HepG2 (cell line): ENCODE results near the gene GLG1. TPM values are rescaled to one million over a fixed set of nuclear protein-coding genes. Genes with fewer than 3 reads are reported as not detected.
A peak's percentile ranks its signal among the peaks of the same experiment; 100 is the strongest.

Source experiments
- DZIP1 ChIP-seq: sonication (generic); formaldehyde crosslinking; IDR thresholded peaks from 2 replicates; pipeline ENCODE4 v1.5.0; 2020; ENCODE audit warnings: mild to moderate bottlenecking, missing genetic modification reagents
- EEA1 ChIP-seq: sonication (generic); formaldehyde crosslinking; IDR thresholded peaks from 2 replicates; pipeline ENCODE4 v1.5.1; 2020; ENCODE audit warnings: mild to moderate bottlenecking, missing genetic modification reagents, borderline replicate concordance
- FOXJ3 ChIP-seq: sonication (generic); formaldehyde crosslinking; IDR thresholded peaks from 2 replicates; pipeline ENCODE4 v1.4.0; 2020; ENCODE audit warnings: missing genetic modification reagents, mild to moderate bottlenecking, borderline replicate concordance
- GLI4 ChIP-seq: sonication (generic); formaldehyde crosslinking; IDR thresholded peaks from 2 replicates; pipeline ENCODE4 v1.5.1; 2020; ENCODE audit warnings: missing genetic modification reagents, mild to moderate bottlenecking, moderate library complexity, borderline replicate concordance
- IRF9 ChIP-seq: sonication (generic); formaldehyde crosslinking; IDR thresholded peaks from 2 replicates; pipeline ENCODE4 v1.8.0; 2022; ENCODE audit warnings: missing genetic modification reagents, mild to moderate bottlenecking, borderline replicate concordance
- MED8 ChIP-seq: sonication (generic); formaldehyde crosslinking; IDR thresholded peaks from 2 replicates; pipeline ENCODE4 v1.8.1; 2023; ENCODE audit warnings: mild to moderate bottlenecking, missing genetic modification reagents; ENCODE audit not compliant: insufficient replicate concordance
- MTERF4 ChIP-seq: sonication (generic); formaldehyde crosslinking; IDR thresholded peaks from 2 replicates; pipeline ENCODE4 v1.8.0; 2023; ENCODE audit warnings: mild to moderate bottlenecking, missing genetic modification reagents
- MYNN ChIP-seq: sonication (generic); formaldehyde crosslinking; IDR thresholded peaks from 2 replicates; pipeline ENCODE4 v1.4.0; 2020; ENCODE audit warnings: mild to moderate bottlenecking, low read depth, missing genetic modification reagents
- NFATC3 ChIP-seq: sonication (generic); formaldehyde crosslinking; IDR thresholded peaks from 2 replicates; pipeline ENCODE4 v1.5.1; 2020; ENCODE audit warnings: mild to moderate bottlenecking, missing genetic modification reagents
- PLRG1 ChIP-seq: fragments of 450-650 bp; conservative IDR thresholded peaks from 2 replicates; pipeline ENCODE4 v1.6.1; 2016
- SP140L ChIP-seq: sonication (generic); formaldehyde crosslinking; IDR thresholded peaks from 2 replicates; pipeline ENCODE4 v1.4.0; 2020; ENCODE audit warnings: missing genetic modification reagents, borderline replicate concordance
- ZHX1 ChIP-seq: sonication (generic); formaldehyde crosslinking; IDR thresholded peaks from 2 replicates; pipeline ENCODE4 v1.8.1; 2022; ENCODE audit warnings: low read depth, mild to moderate bottlenecking, missing genetic modification reagents
- ZNF296 ChIP-seq: sonication (generic); formaldehyde crosslinking; conservative IDR thresholded peaks from 2 replicates; pipeline ENCODE4 v1.5.0; 2020; ENCODE audit warnings: mild to moderate bottlenecking, missing genetic modification reagents
- ZNF317 ChIP-seq: sonication (generic); formaldehyde crosslinking; IDR thresholded peaks from 2 replicates; pipeline ENCODE4 v1.5.0; 2020; ENCODE audit warnings: mild to moderate bottlenecking, missing genetic modification reagents
- ZNF766 ChIP-seq: sonication (generic); formaldehyde crosslinking; IDR thresholded peaks from 2 replicates; pipeline ENCODE4 v1.5.0; 2020; ENCODE audit warnings: missing genetic modification reagents, borderline replicate concordance
- polyA plus RNA-seq, 8 experiments: library from polyadenylated mRNA; depleted of rRNA in 3 of 8; stranded (reverse) in 7 of 8; unstranded in 1 of 8; fragments of >200 nt; fragmentation: Illumina TruSeq in 4 of 8; extraction: Trizol in 4 of 8; gene quantifications; 2 replicates each; pipeline versions ENCODE4 v1.2.1 to v1.2.3, GENCODE V29; 2011 to 2016; ENCODE audit warnings: low read depth in 4 of 8, missing spikeins in 1 of 8, mixed read lengths in 1 of 8; ENCODE audit not compliant: insufficient read depth in 1 of 8
- total RNA-seq, 5 experiments: library from RNA; depleted of rRNA; stranded (reverse); fragments of >200 nt; fragmentation: Illumina TruSeq; extraction: Trizol; gene quantifications; 2 replicates each; pipeline ENCODE4 v1.2.3, GENCODE V29; 2016; ENCODE audit warnings: low read depth in 1 of 5
- TF ChIP-seq, protein P1 (sequence below): sonication (generic); formaldehyde crosslinking; IDR thresholded peaks from 2 replicates; pipeline ENCODE4 v1.9.0; 2021; ENCODE audit warnings: missing genetic modification reagents, borderline replicate concordance

The GLG1 gene
- total and polyA plus RNA-seq, 2 of the 13 experiments (the other 11 are each of a cell fraction or from before 2014, with no cell fraction given), result 87.7 to 141 TPM

- TF ChIP-seq ZHX1 (peak; percentile 86), DZIP1 (no peak), EEA1 (CRISPR knock-in tag) (no peak), ZNF317 (CRISPR knock-in tag) (peak; percentile 61), MED8 (CRISPR knock-in tag) (no peak), ZNF296 (CRISPR knock-in tag) (no peak), GLI4 (CRISPR knock-in tag) (no peak), ZNF766 (0 out of 2 replicates have a peak, but pooled peaks have one; percentile 69), FOXJ3 (CRISPR knock-in tag) (peak; percentile 72; the same call in 1 of the 2 replicates), MTERF4 (CRISPR knock-in tag) (no peak), MYNN (CRISPR knock-in tag) (no peak), SP140L (CRISPR knock-in tag) (0 out of 2 replicates have a peak, but pooled peaks have one; percentile 81), IRF9 (CRISPR knock-in tag) (no peak), NFATC3 (CRISPR knock-in tag) (no peak), PLRG1 (no peak)
- TF ChIP-seq, protein P1, sequence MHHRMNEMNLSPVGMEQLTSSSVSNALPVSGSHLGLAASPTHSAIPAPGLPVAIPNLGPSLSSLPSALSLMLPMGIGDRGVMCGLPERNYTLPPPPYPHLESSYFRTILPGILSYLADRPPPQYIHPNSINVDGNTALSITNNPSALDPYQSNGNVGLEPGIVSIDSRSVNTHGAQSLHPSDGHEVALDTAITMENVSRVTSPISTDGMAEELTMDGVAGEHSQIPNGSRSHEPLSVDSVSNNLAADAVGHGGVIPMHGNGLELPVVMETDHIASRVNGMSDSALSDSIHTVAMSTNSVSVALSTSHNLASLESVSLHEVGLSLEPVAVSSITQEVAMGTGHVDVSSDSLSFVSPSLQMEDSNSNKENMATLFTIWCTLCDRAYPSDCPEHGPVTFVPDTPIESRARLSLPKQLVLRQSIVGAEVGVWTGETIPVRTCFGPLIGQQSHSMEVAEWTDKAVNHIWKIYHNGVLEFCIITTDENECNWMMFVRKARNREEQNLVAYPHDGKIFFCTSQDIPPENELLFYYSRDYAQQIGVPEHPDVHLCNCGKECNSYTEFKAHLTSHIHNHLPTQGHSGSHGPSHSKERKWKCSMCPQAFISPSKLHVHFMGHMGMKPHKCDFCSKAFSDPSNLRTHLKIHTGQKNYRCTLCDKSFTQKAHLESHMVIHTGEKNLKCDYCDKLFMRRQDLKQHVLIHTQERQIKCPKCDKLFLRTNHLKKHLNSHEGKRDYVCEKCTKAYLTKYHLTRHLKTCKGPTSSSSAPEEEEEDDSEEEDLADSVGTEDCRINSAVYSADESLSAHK (CRISPR knock-in tag), result no peak
Measured at GRCh38 chr16:74570412-74571301, 36.3 kb downstream of the GLG1 start (continued).
